Heart left ventricle (tissue), 13 donors: Measurements from ENCODE around the gene SHF.

Experiments
- CTCF ChIP-seq, 12 donors: fragments of 200-600 bp; sonication (generic) in 4 of 12; IDR thresholded peaks; one replicate each; pipeline versions ENCODE4 v1.5.0 to v1.8.0; 2018 to 2022; ENCODE audit warnings: antibody characterized with exemption in 12 of 12, mild to moderate bottlenecking in 5 of 12
- POLR2A ChIP-seq, 2 donors: fragments of 450-650 bp; IDR thresholded peaks; one replicate each; pipeline ENCODE4 v1.6.1; 2017; ENCODE audit warnings: antibody characterized with exemption in 2 of 2, mild to moderate bottlenecking in 2 of 2, moderate library complexity in 2 of 2
- donor health status: ischemic (EF 13 %, LVEDD 7.1; RV severe dilation, severe dysfunction).
- donor health status: DM: no; HTN: yes; CAD: no.
- donor health status: DM: no; HTN: no; CAD: no.
- donor health status: ischemic (EF 25% LVEDD 6.9; RV normal size, moderate dysfunction).
- donor health status: ischemic (EF 25% LVEDD 5.7; RV mildly dilated, moderate dysfunction).
- donor health status: ischemic (EF 35%, LVEDD 5.7; RV mildly dilated, moderate dysfunction).
- donor health status: nonischemic (EF 11% LVEDD 7.7; RV severe dilation, severe dysfunction).
- donor health status: DM: yes; HTN: yes; CAD: no.
- donor health status: PGD.
- donor health status: ischemic (EF 29% LVEDD 5.4; RV normal size, mild dysfunction).
- donor health status: nonischemic (EF 23%, LVEDD 6.1; RV moderate dilation, normal function).

GRCh38 chr15:45144775-45145174 lies 43.0 kb downstream of the SHF start:
- TF ChIP-seq POLR2A (IDR thresholded peaks at IDR 0.05): no peak
- no peak for TF ChIP-seq CTCF (IDR thresholded peaks at IDR 0.05)
